Panc1 (cell line): Measurements from ENCODE around the gene RSPH4A.

Experiments
- CTCF ChIP-seq: fragments of 450-650 bp; IDR thresholded peaks from 2 replicates; pipeline ENCODE4 v1.5.1; 2017; ENCODE audit warnings: mild to moderate bottlenecking
- REST ChIP-seq, 2 experiments: IDR thresholded peaks; 2 replicates each; pipeline ENCODE4 v1.6.1; 2011 to 2012; ENCODE audit warnings: low read depth in 2 of 2, control low read depth in 1 of 2, low read length in 1 of 2, mild to moderate bottlenecking in 1 of 2, moderate library complexity in 1 of 2; ENCODE audit not compliant: insufficient read depth in 1 of 2
- SIN3A ChIP-seq: IDR thresholded peaks from 2 replicates; pipeline ENCODE4 v1.6.1; 2012; ENCODE audit warnings: low read depth, mild to moderate bottlenecking, low read length, moderate library complexity, borderline replicate concordance; ENCODE audit not compliant: insufficient read depth
- TCF7L2 ChIP-seq: IDR thresholded peaks from 2 replicates; pipeline ENCODE4 v1.6.1; 2011; ENCODE audit warnings: mild to moderate bottlenecking, low read depth, low read length, inconsistent platforms

GRCh38 chr6:116682334-116682712 lies 66.0 kb downstream of the RSPH4A start:
- TF ChIP-seq CTCF (no peak), TCF7L2 (no peak), SIN3A (no peak), REST (IDR thresholded peaks at IDR 0.05; ENCODE audit: insufficient read depth in 1 of 2, low read depth in 2 of 2, low read length in 1 of 2) (no peak)
